Activated CD4-positive, alpha-beta T cell treated with anti-CD3 and anti-CD28 coated beads for 1 hour (primary cell): ENCODE data around the gene NAV1.
"Not testable (repeated sequence)": the region's sequence is repeated elsewhere in the genome, so short reads cannot be mapped to it uniquely, and the experiment has no call there.

ENCODE experiments used
- DNase-seq: peaks from one replicate; pipeline ENCODE4 v3.0.0-alpha.2; 2020

NAV1 gene, protein sequence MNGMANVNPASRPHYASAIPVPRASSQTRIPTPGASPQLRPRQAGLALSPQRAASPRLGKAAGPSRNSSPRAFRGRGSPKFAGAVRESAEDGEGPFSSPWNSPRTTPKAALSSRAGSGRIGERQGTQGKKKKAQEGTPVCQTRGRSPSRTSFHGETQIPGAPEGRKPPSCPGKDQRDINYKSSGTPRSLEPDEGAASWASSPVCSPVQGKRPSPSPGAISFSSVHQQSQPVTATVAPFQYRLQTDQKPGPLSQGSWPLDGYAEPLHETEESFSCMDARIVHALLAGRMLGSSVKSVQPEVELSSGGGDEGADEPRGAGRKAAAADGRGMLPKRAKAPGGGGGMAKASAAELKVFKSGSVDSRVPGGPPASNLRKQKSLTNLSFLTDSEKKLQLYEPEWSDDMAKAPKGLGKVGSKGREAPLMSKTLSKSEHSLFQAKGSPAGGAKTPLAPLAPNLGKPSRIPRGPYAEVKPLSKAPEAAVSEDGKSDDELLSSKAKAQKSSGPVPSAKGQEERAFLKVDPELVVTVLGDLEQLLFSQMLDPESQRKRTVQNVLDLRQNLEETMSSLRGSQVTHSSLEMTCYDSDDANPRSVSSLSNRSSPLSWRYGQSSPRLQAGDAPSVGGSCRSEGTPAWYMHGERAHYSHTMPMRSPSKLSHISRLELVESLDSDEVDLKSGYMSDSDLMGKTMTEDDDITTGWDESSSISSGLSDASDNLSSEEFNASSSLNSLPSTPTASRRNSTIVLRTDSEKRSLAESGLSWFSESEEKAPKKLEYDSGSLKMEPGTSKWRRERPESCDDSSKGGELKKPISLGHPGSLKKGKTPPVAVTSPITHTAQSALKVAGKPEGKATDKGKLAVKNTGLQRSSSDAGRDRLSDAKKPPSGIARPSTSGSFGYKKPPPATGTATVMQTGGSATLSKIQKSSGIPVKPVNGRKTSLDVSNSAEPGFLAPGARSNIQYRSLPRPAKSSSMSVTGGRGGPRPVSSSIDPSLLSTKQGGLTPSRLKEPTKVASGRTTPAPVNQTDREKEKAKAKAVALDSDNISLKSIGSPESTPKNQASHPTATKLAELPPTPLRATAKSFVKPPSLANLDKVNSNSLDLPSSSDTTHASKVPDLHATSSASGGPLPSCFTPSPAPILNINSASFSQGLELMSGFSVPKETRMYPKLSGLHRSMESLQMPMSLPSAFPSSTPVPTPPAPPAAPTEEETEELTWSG (N-terminal part only)

GRCh38 chr1:201538612-201539551, at the start of gene NAV1:
TSS of gene NAV1 (plus strand) at chr1:201539127. CDS start at chr1:201622885, 83,758 bp downstream.
- no peak for DNase-seq

GRCh38 chr1:201489643-201490261, 49.2 kb upstream of the NAV1 start:
- no peak for DNase-seq

- DNase-seq: no peak
Measured at GRCh38 chr1:201490708-201491131, 48.2 kb upstream of the NAV1 start.

DNA sequence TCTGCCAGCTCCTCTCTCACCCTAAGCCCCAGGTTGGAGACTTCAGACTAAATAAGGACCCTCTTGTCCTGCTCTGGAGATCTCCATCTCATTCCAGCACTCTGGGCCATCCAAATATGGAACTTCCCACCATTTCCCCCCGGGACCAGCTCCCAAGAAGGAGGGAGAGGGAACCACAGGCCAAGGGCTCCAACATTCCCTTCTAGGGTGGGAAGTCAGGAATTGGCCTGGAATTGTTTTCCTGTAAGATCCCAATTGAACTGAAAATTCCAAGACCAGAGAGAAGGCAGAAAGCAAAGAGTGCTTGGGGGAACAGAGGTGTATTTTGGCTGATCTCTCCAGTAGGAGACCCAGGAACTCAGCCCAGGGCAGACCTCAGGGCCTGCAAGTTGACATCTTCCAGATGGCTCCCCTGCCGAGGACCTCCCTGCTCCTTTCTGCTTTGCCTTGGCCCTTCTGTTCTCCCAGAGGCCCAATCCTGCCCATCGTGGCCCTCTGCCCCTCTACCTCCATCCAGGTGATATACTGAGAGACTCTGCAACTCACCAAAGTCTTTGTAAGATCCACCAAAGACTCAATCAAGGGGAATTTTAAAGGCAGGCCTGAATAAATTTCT, 46.9 kb upstream of the NAV1 start:
- no peak for DNase-seq

GRCh38 chr1:201493026-201493656, 45.8 kb upstream of the NAV1 start:
- DNase-seq: not testable (repeated sequence)

- DNase-seq: no peak
Measured at GRCh38 chr1:201493757-201494617, 44.9 kb upstream of the NAV1 start.

- DNase-seq: no peak
Measured at GRCh38 chr1:201495551-201496295, 43.2 kb upstream of the NAV1 start.

GRCh38 chr1:201496296-201496690, 42.6 kb upstream of the NAV1 start:
- no peak for DNase-seq

DNA sequence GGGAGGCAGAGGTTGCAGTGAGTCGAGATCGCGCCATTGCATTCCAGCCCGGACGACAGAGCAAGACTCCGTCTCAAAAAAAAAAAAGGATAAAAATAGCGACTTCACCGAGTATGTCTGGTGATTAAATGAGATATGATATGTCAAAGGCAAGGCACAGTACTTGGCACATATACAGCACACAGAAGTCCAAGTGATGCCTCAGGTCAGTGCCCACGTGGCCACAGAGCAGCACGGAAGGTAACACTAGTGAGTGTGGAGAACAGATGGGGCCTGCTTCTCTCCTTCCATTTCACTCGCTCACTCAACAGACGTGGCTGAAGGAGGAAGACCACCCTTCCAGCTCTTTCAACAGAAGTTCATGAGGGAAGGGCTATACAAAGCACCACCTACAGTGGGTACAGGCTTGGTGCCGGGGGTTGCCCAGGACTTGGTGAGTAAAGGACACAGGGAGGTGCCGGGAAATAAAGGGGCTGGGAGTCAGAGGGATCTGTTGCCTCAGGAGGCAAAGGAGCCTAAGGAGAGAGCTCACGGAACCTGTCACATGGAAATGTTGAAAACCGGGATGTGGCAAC, 40.9 kb upstream of the NAV1 start:
- no peak for DNase-seq

DNA sequence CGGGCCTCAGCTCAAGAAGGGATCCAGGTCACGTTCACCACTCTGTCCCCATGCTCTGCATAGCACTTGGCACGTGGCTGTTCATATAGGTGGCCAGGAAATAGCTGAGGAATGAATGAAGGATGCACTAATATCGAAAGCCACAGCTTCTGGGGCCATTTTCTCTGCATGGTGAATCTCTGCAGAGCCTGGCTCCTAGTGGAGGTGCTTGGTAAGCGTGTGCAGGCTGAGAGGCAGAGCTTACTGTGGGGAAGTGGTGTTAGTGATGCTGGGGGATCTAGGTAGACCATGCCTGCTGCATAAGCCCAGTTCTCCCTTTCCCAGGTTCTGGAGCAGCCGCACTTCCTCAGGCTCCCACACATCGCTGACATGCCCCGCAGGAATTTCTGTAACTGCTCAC, 40.3 kb upstream of the NAV1 start:
- no peak for DNase-seq

DNA sequence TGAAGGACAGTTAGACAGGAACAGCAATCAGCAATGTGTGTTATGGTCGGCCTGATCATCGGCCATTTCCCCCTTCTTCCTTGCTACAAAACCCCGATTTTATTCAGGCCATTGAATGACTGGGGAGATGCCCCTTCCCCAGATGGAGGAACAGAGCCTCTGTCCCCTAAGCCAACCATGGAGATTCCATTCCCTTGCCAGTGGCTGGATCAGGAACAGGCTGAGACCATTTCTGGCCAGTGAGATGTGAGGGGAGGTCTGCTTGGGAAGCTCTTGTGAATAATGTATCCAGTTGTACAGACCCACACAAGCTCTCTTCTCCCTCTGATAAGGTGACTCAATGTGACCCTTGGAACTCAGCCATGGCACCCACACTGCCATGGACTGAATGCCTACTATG, 39.7 kb upstream of the NAV1 start:
- DNase-seq: no peak

DNA sequence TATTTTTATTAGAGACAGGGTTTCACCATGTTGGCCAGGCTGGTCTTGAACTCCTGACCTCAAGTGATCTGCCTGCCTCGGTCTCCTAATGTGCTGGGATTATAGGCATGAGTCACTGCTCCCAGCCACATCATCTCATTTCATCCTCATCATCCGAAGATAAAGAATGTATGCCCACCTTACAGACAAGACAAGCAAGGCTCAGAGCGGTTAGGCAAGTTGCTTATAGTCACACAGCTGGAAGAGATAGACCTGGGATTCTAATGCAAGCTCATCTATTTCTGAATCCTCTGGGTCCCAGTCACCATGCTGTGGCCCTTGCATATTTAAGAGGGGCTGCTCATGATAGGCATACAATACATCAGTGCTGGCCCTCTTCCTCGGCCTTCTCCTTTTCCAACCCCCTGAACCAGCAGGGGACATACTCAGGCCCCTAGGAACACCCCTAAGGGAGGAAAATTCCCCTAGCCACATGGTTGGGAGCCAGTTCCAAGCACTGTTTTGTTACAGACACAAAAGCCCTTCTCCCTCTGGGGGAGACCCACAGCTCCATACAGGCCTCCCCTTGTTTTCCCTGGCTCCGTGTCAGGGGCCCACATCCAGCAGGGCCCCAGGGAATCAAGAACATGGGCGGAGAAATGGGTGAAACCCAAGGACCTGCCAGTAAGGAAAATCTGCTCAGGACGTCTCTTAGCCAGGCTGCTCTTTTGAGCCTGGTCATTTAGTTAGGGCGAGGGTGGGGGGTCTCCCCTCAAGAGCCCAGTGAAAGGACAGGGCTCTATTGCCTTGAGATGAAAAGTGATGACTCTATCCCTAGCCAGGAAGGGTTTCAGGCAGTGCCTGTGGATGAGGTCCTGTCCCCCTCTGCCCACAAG, 38.9 kb upstream of the NAV1 start:
- no peak for DNase-seq

- DNase-seq: no peak
Measured at GRCh38 chr1:201500670-201501120, 38.2 kb upstream of the NAV1 start.

- no peak for DNase-seq
Measured at GRCh38 chr1:201501144-201501543, 37.8 kb upstream of the NAV1 start.

DNA sequence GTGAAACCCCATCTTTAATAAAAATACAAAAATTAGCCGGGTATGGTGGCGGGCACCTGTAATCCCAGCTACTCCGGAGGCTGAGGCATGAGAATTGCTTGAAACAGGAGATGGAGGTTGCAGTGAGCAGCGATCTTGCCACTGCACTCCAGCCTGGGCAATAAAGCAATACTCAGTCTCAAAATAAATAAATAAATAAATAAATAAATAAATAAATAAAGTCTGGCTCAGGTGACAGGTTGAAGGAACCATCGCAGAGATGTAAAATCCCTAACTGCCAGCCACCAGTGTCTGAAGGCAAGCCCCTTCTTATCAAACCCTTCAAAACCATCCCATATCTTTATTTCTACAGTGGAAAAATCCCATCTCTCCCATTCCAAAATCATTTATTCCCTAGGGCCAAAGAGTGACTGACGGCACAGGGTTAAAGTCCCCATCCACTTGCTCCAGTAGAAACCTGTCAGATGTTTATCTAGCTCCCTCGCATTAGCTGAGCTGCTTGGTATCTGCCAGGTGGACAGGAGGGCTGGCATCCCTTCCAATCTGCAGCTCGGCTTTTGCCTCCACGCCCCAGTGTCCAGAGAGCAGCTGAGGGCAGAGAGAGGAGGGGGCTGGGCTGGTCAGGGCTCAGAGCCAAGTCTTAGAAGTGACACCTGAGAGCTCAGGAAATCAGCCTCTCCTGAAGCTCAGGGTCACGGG, 37.0 kb upstream of the NAV1 start:
- no peak for DNase-seq

GRCh38 chr1:201502511-201502857, 36.4 kb upstream of the NAV1 start:
- DNase-seq: no peak
